SHP77 treated with DMSO at 0.1 percent for 48 hours (cell line): ENCODE data around the gene LPA.
A peak's percentile ranks its signal among the peaks of the same experiment; 100 is the strongest.

Source experiments
- DNase-seq: peaks from one replicate; lab custom pipeline; 2025; lab: John Stamatoyannopoulos, UW

The LPA gene

GRCh38 chr6:160520043-160520904 is 143.8 kb downstream of the LPA start:
- DNase-seq, result peak; percentile 20

GRCh38 chr6:160519603-160520042 is 144.5 kb downstream of the LPA start:
- DNase-seq, result no peak

- DNase-seq, result no peak
Measured at GRCh38 chr6:160519133-160519532, 144.9 kb downstream of the LPA start.

GRCh38 chr6:160513836-160514235 is 150.2 kb downstream of the LPA start:
- DNase-seq, result no peak

GRCh38 chr6:160510976-160511617 is 153.0 kb downstream of the LPA start:
- DNase-seq, result no peak

- DNase-seq, result no peak
Measured at GRCh38 chr6:160510199-160510598, 153.9 kb downstream of the LPA start.

- DNase-seq, result no peak
Measured at GRCh38 chr6:160509610-160510009, 154.5 kb downstream of the LPA start.

- no peak for DNase-seq
Measured at GRCh38 chr6:160508599-160508998, 155.5 kb downstream of the LPA start.

- no peak for DNase-seq
Measured at GRCh38 chr6:160507420-160507819, 156.7 kb downstream of the LPA start.

- no peak for DNase-seq
Measured at GRCh38 chr6:160505970-160506369, 158.1 kb downstream of the LPA start.

GRCh38 chr6:160500639-160501038 is 163.4 kb downstream of the LPA start:
- no peak for DNase-seq

- no peak for DNase-seq
Measured at GRCh38 chr6:160494576-160494975, 169.5 kb downstream of the LPA start.

GRCh38 chr6:160489091-160489490 is 175.0 kb downstream of the LPA start:
- no peak for DNase-seq

- no peak for DNase-seq
Measured at GRCh38 chr6:160487116-160487515, 177.0 kb downstream of the LPA start.
